GM12873 (cell line): ENCODE measurements around the gene CLASRP.

Source experiments
- CTCF ChIP-seq: IDR thresholded peaks from 2 replicates; pipeline ENCODE4 v1.5.1; 2012; ENCODE audit warnings: low read depth, mild to moderate bottlenecking, moderate library complexity, low read length, control low read depth; ENCODE audit not compliant: insufficient read depth; ENCODE audit errors: missing control alignments

CLASRP gene

GRCh38 chr19:45075301-45076028 is 36.6 kb downstream of the CLASRP start:
- TF ChIP-seq CTCF, result no peak

- TF ChIP-seq CTCF, result no peak
Observed at GRCh38 chr19:45076029-45076850, 37.4 kb downstream of the CLASRP start, which contains the start of gene ZNF296. Gene ZNF296 (minus strand): TSS chr19:45076478. CDS start chr19:45076373, 105 bp downstream.

- no peak for TF ChIP-seq CTCF
Observed at GRCh38 chr19:45076851-45077730, 38.2 kb downstream of the CLASRP start.

GRCh38 chr19:45078390-45079062 is 39.7 kb downstream of the CLASRP start:
- TF ChIP-seq CTCF, result no peak

GRCh38 chr19:45079063-45079910 is 40.4 kb downstream of the CLASRP start, which contains the start of gene GEMIN7:
Gene GEMIN7 (plus strand): TSS chr19:45079260. CDS start chr19:45090115, 10,855 bp downstream.
- TF ChIP-seq CTCF, result no peak

- TF ChIP-seq CTCF, result no peak
Observed at GRCh38 chr19:45079911-45080370, 41.1 kb downstream of the CLASRP start.
